NK-92 (cell line): ENCODE data around the gene NOD2.

ENCODE experiments used
- DNase-seq: peaks from one replicate; lab custom pipeline; 2025; ENCODE audit not compliant: unreplicated experiment; lab: John Stamatoyannopoulos, UW

NOD2 gene

DNA sequence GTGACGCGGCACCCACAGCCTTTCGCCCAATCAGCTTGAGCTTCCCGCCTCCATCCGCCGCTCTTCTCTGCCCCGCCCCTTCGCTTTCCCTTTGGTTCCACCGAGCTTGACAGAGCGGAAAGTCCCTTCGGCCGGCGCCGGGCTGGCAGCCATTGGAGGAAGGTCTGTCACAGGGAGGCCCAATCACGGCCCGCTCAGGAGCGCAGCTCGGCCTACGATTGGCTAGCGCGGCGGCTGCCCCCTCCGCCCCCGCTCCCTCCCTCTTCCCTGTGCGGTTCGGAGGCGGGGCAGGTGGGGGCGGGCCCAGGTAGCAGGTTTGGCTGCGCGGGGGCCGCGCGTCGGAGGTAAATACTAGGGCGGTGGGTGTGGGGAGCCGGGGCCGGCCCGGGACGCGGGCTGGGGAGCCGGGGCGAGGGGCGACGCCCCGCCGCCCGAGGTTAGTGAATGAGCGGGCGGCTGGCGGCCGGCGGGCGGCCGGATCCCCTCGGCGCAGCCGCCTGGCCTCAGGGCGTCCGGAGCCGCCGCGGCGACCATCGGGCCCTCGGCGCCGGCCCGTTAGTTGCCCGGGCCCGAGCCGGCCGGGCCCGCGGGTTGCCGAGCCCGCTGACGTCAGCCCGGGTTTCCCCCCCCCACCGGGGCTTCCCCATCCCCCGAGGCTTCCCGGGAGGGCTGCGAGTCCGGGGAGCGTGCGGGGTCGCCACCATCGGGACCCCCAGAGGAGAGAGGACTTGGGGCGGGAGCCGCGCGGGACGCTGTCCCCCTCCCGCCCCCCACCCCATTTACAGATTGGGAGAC lies 48.6 kb downstream of the NOD2 start, which contains the start of gene CYLD:
Gene CYLD (plus strand): TSS at position 306 of the 795 bp plus-strand sequence. CDS start 7,613 bp downstream, outside the sequence.
- peak; percentile 96 for DNase-seq

DNA sequence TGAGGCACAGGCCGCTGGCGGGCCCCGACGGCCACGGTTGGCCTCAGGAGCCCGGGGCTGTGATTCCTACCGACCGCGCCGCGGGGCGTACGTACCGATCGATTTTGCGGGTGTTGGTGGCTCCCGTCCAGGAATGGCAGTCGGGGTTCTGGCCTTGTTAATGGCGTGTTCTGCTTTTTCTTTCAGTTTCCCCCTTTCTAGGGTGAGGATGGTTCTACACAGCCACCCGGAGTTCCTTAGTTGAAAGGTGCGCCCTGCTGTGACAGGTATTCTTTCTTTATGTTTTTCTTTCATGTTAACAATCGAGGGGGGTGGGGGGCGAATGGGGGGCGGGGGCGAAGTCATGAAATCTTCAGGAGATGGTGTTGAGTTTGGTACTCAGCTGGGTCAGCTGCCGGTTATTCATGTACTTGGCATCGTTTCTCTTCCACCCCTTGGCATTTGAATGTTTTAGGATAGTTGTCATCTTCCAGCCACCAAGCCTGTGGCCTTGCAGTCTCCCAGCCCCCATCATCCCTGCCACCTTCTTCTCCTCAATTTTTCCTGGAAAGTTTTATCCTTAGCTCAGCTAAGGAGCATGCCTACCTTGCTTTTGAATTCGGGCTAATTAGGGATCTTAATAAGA lies 49.3 kb downstream of the NOD2 start:
- DNase-seq: no peak

DNA sequence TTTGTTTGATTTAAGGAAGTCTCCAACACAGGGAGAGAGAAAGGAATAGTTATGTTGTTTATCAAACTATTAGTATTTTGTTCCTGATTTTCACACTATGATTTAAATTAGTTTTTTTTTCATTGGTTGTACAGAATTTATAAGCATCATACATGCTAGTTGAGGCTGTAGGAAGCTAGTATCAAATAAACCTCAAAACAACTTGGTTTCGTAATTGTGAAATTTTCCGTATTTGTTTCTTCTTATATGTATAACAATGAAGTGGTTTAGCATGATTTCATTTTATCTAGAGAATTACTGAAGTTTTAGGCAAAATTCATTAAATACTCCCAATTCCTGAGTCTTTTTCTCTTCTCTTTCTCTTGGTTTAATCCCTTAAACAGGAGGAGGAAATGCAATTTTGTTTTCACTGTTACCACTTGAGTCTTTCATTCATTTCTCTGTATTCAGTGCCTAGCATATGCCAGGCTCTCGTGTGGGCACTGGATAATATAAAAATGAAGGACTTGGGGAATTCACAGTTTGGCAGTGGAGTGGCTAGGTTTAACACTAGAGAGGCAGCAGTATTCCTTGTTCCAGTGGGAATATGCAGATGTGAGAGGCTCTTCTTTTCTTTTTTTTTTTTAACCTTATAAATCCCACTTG lies 50.3 kb downstream of the NOD2 start:
- DNase-seq: no peak

DNA sequence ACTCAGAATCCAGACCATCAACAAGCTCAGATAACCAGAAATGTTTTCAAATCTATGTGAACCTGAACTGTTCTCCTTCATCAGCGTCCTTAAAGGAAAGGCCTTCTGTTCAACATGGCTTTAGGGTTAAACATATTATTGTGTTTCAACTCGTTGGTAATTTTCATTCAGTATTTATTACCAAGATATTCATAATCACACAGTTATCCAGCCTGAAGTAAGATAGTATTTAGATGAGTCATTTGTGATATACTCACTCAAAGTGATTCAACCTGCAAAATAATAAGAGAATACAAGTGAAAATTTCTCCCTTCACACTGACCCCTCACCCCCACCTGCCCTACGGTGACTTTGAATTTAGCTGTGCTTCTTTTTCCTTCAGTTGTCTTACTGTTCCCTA lies 51.5 kb downstream of the NOD2 start:
- no peak for DNase-seq

DNA sequence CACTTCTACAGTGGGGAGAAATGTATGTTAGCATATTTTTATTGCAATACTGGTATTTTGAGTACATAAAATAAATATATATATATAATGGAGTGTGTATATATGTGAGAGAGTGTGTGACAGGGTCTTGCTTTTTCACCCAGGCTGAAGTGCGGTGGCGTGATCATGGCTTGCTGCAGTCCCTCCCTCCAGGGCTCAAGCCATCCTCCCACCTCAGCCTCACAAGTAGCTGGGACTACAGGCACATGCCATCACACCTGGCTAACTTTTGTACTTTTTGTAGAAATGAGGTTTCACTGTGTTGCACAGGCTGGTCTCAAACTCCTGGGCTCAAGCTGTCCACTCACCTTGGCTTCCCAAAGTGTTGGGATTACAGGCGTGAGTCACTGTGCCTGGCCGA lies 52.5 kb downstream of the NOD2 start:
- DNase-seq: no peak

DNA sequence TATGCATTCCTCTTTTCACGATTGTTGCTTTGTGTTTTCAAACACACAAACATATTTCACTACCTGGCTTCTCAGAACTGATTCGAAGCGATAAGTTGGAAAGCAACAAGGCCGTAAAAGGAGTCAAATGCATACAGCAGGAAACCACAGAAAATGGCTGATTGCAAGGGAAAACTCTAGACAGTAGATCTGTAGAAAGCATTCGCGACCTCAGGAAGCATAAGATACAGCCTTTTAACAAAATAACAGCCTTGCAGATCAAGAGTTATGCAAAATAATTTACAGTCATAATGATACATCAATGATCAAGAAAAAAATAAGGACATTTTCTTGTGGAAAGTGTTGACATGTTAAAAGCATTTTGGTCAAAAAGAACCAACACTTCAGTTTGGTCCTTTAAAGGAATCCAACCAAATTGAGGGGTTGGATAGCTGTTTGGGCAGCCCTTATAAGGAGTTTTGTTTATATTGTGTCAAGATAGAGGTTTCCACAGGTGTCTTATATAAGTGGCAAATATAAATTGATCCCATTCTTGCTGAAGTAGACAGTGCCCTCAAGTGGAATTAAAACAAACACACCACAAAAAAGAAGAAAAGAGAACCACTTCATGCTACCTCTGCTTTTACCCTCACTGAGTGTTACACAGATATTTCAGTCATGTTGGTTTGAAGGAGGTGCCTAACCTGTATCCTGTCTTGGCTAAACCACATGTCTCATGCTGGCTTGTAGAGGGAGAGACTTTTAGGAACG lies 54.0 kb downstream of the NOD2 start:
- no peak for DNase-seq

DNA sequence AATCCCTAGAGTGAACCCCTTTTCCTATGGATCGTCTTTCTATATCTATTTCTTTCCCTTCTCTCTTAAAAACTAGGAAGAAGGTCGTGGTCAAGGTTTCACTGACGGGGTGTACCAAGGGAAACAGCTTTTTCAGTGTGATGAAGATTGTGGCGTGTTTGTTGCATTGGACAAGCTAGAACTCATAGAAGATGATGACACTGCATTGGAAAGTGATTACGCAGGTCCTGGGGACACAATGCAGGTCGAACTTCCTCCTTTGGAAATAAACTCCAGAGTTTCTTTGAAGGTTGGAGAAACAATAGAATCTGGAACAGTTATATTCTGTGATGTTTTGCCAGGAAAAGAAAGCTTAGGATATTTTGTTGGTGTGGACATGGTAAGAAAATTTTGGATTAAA lies 58.1 kb downstream of the NOD2 start:
- DNase-seq: no peak

DNA sequence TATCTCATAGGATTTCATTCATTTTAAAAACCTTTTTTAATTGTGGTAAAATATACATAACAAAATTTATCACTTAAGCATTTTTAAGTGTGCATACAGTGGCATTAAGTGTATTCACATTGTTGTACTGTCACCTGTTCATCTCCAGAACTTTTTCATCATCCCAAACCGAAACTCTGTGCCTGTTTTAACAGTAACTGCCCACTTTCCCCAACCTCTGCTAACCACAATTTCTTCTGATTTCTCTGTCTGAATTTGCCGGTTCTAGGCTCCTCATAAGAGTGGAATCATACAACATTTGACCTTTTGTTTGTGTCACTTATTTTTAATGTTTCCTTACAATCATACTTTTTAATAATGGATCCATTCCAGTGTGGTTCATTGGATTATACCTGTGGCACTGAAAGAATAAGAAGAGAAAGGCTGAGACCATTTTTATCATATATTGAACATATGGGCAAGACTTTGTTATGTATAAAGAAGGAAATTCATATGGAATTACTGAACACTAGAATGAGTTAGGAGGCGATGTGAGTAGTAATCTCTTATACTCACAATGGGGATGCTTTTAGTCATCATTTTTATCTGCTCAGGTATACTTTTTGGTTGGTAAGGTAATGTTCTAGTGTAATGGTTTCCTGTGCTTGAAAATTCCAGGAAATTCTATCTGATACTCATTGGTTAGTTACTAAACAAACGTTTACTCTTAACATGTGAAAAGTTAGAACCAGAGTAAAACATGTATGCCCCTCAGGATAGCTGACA lies 59.2 kb downstream of the NOD2 start:
- DNase-seq: no peak

DNA sequence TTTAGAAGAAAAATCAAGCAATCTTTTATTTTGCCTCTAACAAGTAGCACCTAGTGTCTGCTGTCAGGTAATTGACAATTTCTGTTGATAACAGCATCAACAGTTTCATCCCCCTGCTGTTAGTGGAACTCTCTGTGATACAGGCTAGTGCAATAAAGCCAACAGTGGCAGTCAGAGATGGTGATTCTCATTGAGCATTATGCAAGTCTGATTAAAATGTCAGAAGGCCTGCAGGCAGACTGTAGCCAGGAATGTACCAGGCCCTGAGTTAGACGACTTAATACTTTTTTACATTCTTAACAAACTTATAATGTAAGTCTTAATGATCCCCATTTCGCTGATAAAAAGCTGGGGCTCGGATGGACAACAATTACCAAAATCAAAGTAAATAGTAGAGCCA lies 63.1 kb downstream of the NOD2 start:
- DNase-seq: no peak

DNA sequence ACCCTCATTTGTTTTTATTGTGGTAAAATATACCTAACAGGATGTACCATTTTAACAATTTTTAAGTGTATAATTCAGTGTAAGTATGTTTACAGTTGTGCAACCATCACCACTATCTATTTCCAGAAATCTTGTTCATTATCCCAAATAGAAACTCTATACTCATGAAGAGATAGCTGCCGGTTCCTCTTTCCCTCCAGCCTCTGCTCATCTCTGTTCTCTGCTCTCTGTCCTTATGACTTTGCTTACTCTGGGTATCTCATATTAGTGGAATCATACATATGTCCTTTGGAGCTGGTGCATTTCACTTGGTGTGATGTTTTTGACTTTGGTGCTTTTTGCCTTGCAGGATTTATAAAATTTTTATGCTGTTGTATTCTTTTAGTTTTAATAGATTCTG lies 67.9 kb downstream of the NOD2 start:
- DNase-seq: no peak

DNA sequence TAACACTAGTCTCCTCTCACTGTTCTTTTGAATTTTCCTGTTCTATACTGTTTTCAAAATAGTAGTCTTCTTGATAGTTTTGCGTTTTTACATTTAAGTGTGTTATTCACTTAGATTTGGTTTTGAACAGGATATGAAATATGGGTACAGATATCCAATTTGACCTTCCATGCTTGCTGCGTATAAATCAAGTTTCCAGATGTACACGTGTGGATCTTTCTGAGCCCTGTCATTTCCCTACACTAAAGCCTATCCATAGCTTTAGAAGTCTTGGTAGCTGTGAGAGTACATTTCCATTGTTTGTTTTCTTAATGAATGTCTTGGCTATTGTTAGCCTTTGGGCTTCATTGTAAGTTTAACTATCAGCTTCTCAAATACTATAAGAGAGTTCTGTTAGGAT lies 68.8 kb downstream of the NOD2 start:
- no peak for DNase-seq

DNA sequence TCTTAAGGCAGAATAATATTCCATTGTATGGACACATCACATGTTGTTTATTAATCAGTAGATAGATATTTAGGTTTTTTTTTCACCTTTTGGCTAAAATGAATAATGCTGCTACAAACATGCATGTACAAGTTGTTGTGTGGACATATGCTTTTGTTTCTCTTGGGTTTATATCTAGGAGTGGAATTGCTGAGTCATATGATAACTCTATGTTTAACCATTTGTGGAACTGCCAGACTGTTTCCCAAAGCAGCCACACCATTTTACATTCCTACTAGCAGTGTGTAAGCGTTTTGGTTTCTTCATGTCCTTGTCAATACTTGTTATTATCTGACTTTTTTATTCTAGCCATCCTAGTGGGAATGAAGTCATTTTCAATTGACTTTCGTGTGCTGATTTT lies 69.8 kb downstream of the NOD2 start:
- no peak for DNase-seq

DNA sequence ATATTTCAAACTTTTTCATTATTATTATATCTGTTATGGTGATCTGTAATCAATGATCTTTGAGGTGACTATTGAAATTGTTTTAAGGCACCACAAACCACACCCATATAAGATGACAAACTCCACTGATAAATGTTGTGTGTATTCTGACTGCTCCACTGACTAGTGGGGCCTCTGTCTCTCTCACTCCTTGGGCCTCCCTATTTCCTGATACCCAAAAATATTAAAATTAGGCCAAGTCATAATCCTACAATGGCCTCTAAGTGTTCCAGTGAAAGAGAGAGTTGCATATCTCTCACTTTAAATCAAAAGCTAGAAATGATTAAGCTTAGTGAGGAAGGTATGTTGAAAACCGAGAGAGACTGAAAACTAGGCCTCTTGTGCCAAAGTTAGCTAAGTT lies 71.9 kb downstream of the NOD2 start:
- DNase-seq: no peak

DNA sequence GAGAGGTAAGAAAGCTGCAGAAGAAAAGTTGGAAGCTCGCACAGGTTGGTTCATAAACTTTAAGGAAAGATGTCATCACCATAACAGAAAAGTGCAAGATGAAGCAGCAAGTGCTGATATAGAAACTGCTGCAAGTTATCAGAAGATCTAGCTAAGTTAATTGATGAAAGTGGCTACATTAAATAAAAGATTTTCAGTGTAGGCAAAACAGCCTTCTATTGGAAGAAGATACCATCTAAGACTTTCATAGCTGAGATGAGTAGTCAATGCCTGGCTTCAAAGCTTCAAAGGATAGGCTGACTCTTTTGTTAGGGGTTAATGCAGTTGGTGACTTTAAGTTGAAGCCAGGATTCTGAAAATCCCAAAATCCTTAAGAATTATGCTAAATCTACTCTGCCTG lies 72.5 kb downstream of the NOD2 start:
- no peak for DNase-seq

DNA sequence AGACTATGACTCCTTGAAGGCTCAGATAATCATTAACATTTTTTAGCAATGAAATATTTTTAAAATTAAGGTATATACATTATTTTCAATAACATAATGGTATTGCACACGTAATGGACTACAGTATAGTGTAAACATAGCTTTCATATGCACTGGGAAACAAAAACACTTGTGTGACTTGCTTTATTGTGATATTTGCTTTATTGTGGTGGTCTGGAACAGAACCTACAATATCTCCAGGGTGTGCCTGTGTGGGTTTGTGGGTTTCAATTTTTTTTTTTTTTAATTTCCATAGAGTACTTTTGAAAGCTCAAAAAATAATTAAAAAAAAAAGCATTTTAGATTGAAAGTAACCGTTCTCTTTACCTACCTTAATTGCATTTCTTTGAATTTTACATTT lies 73.8 kb downstream of the NOD2 start:
- no peak for DNase-seq

DNA sequence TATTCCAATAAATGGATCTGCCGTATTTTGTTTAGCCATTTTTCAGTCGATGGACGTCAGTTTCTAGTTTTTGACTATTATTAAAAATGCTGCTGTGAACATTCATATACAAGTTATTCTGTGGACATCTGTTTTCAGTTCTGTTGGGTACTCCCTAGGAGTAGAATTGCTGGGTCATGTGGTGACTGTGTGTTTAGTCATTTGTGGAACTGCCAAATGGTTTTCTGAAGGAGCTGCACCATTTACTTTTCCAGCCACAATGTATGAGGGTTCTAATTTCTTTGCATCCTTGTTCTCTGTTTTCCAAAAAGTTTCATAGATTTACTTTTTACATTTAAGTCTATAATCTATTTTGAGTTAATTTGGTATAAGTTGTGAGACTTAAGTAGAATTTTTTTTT lies 78.0 kb downstream of the NOD2 start:
- DNase-seq: no peak

DNA sequence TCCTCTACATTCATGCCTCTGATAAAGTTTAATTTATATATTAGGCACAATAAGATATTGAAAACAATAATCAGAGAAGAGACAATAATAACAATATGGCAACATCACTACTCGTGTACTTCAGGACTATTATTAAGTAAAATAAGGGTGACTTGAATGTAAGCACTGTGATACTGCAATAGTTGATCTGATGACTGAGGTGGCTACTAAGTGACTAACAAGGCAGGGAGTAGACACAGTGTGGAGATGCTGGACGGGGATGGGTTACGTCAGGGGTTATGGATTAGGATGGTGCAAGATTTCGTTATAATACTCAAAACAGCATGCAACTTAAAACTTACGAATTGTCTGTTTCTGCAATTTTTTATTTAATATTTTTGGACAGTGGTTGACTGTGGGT lies 81.0 kb downstream of the NOD2 start:
- DNase-seq: no peak

DNA sequence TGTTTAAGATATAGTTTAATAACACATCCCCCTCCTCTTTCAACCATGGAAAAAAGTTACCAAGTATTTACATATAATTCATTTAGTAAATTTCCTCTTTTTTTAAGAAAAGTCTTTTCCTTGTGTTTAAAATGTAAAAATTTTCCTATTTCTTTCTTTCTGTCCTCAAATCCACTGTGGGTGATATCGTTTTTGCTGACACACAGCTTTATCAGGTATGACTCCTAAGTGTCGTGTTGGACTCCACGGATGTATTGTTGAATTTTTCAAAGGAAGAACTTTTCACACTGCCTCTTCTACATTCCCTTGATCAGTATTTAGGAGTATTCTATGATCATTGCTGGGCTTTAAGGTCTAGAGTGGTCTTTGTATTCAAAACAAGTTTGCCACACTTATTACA lies 81.6 kb downstream of the NOD2 start:
- DNase-seq: no peak

DNA sequence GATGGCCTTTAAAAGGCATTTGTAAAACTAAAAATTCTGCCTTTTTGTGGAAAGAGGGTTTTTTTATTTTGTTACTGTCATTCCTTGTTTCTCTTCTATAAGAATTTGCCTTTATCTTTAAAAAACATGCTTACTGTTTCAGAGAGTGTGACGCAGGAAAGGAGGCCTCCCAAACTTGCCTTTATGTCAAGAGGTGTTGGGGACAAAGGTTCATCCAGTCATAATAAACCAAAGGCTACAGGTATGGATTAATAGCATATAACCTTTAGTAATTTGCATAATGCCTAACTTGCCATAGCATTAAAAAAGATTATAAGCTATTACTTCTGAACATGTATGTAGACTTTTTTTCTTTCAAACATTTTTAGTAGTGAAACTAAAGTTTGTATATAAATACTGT lies 82.6 kb downstream of the NOD2 start:
- no peak for DNase-seq

DNA sequence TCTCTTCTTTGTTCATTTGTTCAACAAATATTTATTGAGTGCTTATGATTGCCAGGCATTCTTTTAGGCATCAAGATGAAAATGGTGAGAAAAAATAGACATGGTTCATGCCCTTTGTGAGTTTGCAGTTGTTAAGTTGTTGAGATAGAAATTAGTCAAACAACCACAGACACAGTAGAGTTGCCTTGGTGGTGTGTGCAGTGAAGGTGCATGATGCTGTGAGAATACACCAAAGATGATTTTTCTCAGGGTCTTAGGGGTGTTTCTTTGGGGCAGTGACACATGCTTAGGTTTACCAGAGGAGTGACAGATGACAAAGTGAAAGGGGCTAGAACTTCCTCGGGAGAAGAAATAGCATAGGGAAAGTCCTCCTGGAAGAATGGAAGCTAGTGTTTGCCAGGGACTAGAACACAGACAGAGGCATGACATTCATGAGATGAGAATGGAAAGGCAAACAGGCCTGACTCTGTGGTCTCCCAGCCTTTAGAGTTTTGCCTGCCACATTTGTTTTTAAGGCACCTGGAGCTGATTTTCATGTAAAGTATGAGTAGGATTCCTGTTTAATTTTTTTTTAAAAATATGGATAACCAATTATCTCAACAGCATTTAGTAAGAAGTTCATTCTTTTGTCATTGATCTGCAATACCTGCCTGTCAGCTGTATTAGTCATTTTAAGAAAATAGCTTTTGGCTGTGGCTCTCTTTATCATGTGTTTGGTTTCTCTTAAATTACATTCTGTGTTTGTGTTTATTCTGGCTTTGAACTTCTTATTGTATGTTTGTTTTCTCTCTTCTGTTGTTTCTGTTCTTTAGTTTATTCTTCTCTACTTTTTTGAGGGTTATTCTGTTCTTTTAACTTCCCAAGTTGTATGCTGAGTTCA lies 85.1 kb downstream of the NOD2 start:
- no peak for DNase-seq
